CD8-positive, alpha-beta memory T cell (primary cell): ENCODE data around the gene RFWD3. TPM values are rescaled to one million over a fixed set of nuclear protein-coding genes. Genes with fewer than 3 reads are reported as not detected.
A peak's percentile ranks its signal among the peaks of the same experiment; 100 is the strongest.
"Not testable (repeated sequence)": the region's sequence is repeated elsewhere in the genome, so short reads cannot be mapped to it uniquely, and the experiment has no call there.

Experiments
- CTCF ChIA-PET: fragments of 350-600 bp; sonication (Branson Sonifier 250); formaldehyde crosslinking; loops from one replicate; lab custom pipeline; 2021; ENCODE audit warnings: antibody characterized with exemption; lab: Charles Lee
- POLR2A ChIA-PET: fragments of 350-600 bp; sonication (Branson Sonifier 250); formaldehyde crosslinking; loops from one replicate; lab custom pipeline; 2021; ENCODE audit warnings: antibody characterized with exemption; lab: Charles Lee
- DNase-seq, 5 donors: peaks; one replicate each; pipeline versions ENCODE4 v3.0.0 to v3.0.0-alpha.2; 2020 to 2022; ENCODE audit warnings: mixed read lengths in 1 of 5
- H3K27ac ChIP-seq: one replicate; pipeline ENCODE4 v1.7.0; 2013; ENCODE audit warnings: low read depth, mild to moderate bottlenecking, low read length, moderate library complexity
- H3K27me3 ChIP-seq: 2 replicates; pipeline ENCODE4 v1.7.0; 2013; ENCODE audit warnings: low read length, mild to moderate bottlenecking; ENCODE audit not compliant: insufficient read depth, poor library complexity, severe bottlenecking
- H3K36me3 ChIP-seq: 2 replicates; pipeline ENCODE4 v1.7.0; 2013; ENCODE audit warnings: mild to moderate bottlenecking, low read length, moderate library complexity; ENCODE audit not compliant: insufficient read depth
- H3K4me1 ChIP-seq: 2 replicates; pipeline ENCODE4 v1.7.0; 2013; ENCODE audit warnings: mild to moderate bottlenecking, low read length, moderate library complexity; ENCODE audit not compliant: insufficient read depth
- H3K4me3 ChIP-seq: 2 replicates; pipeline ENCODE4 v1.7.0; 2013; ENCODE audit warnings: mild to moderate bottlenecking, low read length
- H3K9me3 ChIP-seq: 2 replicates; pipeline ENCODE4 v1.7.0; 2013; ENCODE audit warnings: mild to moderate bottlenecking, low read length
- H3K27ac Mint-ChIP-seq, 8 donors: one replicate each; pipeline ENCODE4 v1.8.0; 2020 to 2021; ENCODE audit warnings: mixed read lengths in 8 of 8, mild to moderate bottlenecking in 6 of 8, inconsistent platforms in 3 of 8, moderate library complexity in 3 of 8
- H3K27me3 Mint-ChIP-seq, 2 donors: one replicate each; pipeline ENCODE4 v1.8.0; 2020 to 2021; ENCODE audit warnings: mixed read lengths in 2 of 2, mild to moderate bottlenecking in 1 of 2, moderate library complexity in 1 of 2
- H3K36me3 Mint-ChIP-seq, 3 donors: one replicate each; pipeline ENCODE4 v1.8.0; 2020 to 2021; ENCODE audit warnings: mixed read lengths in 3 of 3, inconsistent platforms in 1 of 3, mild to moderate bottlenecking in 1 of 3
- H3K4me1 Mint-ChIP-seq, 3 donors: one replicate each; pipeline ENCODE4 v1.8.0; 2020 to 2021; ENCODE audit warnings: mixed read lengths in 3 of 3, inconsistent platforms in 1 of 3, mild to moderate bottlenecking in 1 of 3
- H3K4me3 Mint-ChIP-seq, 7 donors: one replicate each; pipeline ENCODE4 v1.8.0; 2020 to 2021; ENCODE audit warnings: mixed read lengths in 7 of 7, mild to moderate bottlenecking in 6 of 7, moderate library complexity in 4 of 7, inconsistent platforms in 2 of 7
- H3K9me3 Mint-ChIP-seq, 5 donors: one replicate each; pipeline ENCODE4 v1.8.0; 2020 to 2022; ENCODE audit warnings: mixed read lengths in 5 of 5, mild to moderate bottlenecking in 3 of 5, moderate library complexity in 2 of 5, inconsistent platforms in 1 of 5
- polyA plus RNA-seq: library from polyadenylated mRNA; unstranded; fragments of 300-500 nt; fragmentation: Illumina TruSeq; gene quantifications from one replicate; pipeline ENCODE4 v1.2.3, GENCODE V29; 2021
- total RNA-seq, 2 experiments: library from RNA; stranded (reverse); gene quantifications; one replicate each; pipeline ENCODE4 v1.2.3, GENCODE V29; 2021

Gene RFWD3
- total and polyA plus RNA-seq, 3 experiments from 2014 or later: 20.1 to 113 (median 99.5) TPM

- Mint-ChIP-seq H3K9me3 (no peaks in the 10 kb centered on the region), H3K4me3 (no peak overlapping the region), H3K27ac (peak overlapping the region in 2 of 8 donors; percentile 33 to 48), H3K36me3 (peaks cover 3 to 74% (median 21%) of the 10 kb centered on the region in 3 donors), H3K4me1 (no peaks in the 10 kb centered on the region), H3K27me3 (no peaks in the 10 kb centered on the region)
- H3K4me1 ChIP-seq: no peaks in the 10 kb centered on the region
- DNase-seq: no peak
- no peaks in the 10 kb centered on the region for H3K9me3 ChIP-seq
- H3K27ac ChIP-seq: no peak overlapping the region
- H3K36me3 ChIP-seq: peaks cover 16% of the 10 kb centered on the region
- H3K27me3 ChIP-seq: no peaks in the 10 kb centered on the region
- H3K4me3 ChIP-seq: no peak overlapping the region
- CTCF ChIA-PET: interaction anchor here (0.6 kb wide), 1 partner anchor 20 kb away, joined by 3 read pairs; no protein-coding TSS in a partner anchor
- POLR2A ChIA-PET: no interaction called here
Measured at GRCh38 chr16:74682556-74682955, 15.9 kb upstream of the RFWD3 start.

- Mint-ChIP-seq H3K4me1 (no peaks in the 10 kb centered on the region), H3K27ac (no peak overlapping the region), H3K36me3 (peaks cover 3 to 76% (median 26%) of the 10 kb centered on the region in 3 donors), H3K4me3 (no peak overlapping the region), H3K9me3 (no peaks in the 10 kb centered on the region), H3K27me3 (no peaks in the 10 kb centered on the region)
- Histone ChIP-seq H3K4me1 (no peaks in the 10 kb centered on the region), H3K27me3 (no peaks in the 10 kb centered on the region), H3K9me3 (no peaks in the 10 kb centered on the region), H3K4me3 (no peak overlapping the region), H3K36me3 (peaks cover 16% of the 10 kb centered on the region), H3K27ac (no peak overlapping the region)
- DNase-seq: no peak
- CTCF ChIA-PET: interaction anchor here (1.0 to 1.2 kb wide), 2 partner anchors 11 to 29 kb away, joined by 3 read pairs; no protein-coding TSS in a partner anchor
- POLR2A ChIA-PET: no interaction called here
Measured at GRCh38 chr16:74680681-74681080, 14.0 kb upstream of the RFWD3 start.

DNA sequence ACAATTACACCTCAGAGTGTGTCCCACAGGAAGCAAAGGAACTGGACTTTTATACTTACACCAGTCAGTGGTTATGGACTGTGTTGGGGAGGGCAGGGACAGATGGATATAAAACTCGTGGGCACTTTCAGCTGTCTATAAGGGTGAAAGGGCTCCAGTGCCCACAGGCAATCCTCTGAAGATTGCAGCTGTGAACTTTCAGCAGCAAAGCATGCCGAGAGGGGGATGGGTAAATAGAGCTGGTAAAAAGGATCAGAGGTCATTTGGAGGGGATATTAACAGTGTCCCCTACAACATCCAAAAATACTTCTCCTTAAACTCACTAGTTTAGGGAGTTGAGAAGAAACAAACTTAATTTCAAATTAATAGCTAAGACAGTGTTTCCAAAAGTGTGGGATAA lies 13.3 kb upstream of the RFWD3 start:
- CTCF ChIA-PET: interaction anchor here (1.0 to 1.2 kb wide), 2 partner anchors 12 to 30 kb away, joined by 3 read pairs; no protein-coding TSS in a partner anchor
- Histone ChIP-seq H3K36me3 (peaks cover 16% of the 10 kb centered on the region), H3K27me3 (no peaks in the 10 kb centered on the region), H3K27ac (no peak overlapping the region), H3K9me3 (no peaks in the 10 kb centered on the region), H3K4me1 (no peaks in the 10 kb centered on the region), H3K4me3 (no peak overlapping the region)
- peaks cover 3 to 76% (median 26%) of the 10 kb centered on the region in 3 donors for H3K36me3 Mint-ChIP-seq
- H3K27ac Mint-ChIP-seq: peak overlapping the region in 2 of 8 donors; percentile 35 to 54
- no peaks in the 10 kb centered on the region for H3K4me1 Mint-ChIP-seq
- H3K27me3 Mint-ChIP-seq: no peaks in the 10 kb centered on the region
- no peak for DNase-seq
- H3K4me3 Mint-ChIP-seq: no peak overlapping the region
- no peaks in the 10 kb centered on the region for H3K9me3 Mint-ChIP-seq
- POLR2A ChIA-PET: no interaction called here

DNA sequence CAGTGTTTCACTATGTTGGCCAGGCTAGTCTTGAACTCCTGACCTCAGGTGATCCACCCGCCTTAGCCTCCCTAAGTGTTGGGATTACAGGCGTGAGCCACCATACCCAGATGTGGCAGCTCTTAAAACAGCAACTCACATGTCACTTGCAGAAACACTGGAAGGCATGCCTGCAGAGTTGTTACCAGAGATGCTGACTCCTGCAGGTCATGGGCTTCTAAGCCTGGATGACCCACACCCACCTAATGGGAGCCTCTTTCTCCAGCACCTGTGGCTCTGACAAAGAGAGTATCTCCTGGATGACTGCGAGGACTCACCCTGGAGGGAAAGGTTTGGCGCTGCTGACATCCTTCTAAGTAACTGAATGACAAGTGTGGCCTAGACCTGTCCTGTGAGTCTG lies 11.2 kb upstream of the RFWD3 start:
- H3K9me3 Mint-ChIP-seq: no peaks in the 10 kb centered on the region
- H3K4me1 Mint-ChIP-seq: no peaks in the 10 kb centered on the region
- Histone ChIP-seq H3K4me3 (no peak overlapping the region), H3K27ac (no peak overlapping the region), H3K36me3 (peaks cover 16% of the 10 kb centered on the region), H3K4me1 (no peaks in the 10 kb centered on the region), H3K27me3 (no peaks in the 10 kb centered on the region), H3K9me3 (no peaks in the 10 kb centered on the region)
- peaks cover 7 to 77% (median 27%) of the 10 kb centered on the region in 3 donors for H3K36me3 Mint-ChIP-seq
- CTCF ChIA-PET: no interaction called here
- peak overlapping the region in 1 of 8 donors; percentile 72 for H3K27ac Mint-ChIP-seq
- H3K27me3 Mint-ChIP-seq: no peaks in the 10 kb centered on the region
- H3K4me3 Mint-ChIP-seq: no peak overlapping the region
- POLR2A ChIA-PET: no interaction called here
- no peak for DNase-seq

- ChIA-PET CTCF (no interaction called here), POLR2A (no interaction called here)
- H3K36me3 Mint-ChIP-seq: peaks cover 8 to 58% (median 32%) of the 10 kb centered on the region in 3 donors
- Histone ChIP-seq H3K9me3 (no peaks in the 10 kb centered on the region), H3K27ac (no peak overlapping the region), H3K4me3 (no peak overlapping the region), H3K27me3 (no peaks in the 10 kb centered on the region), H3K4me1 (no peaks in the 10 kb centered on the region), H3K36me3 (peaks cover 6% of the 10 kb centered on the region)
- H3K4me1 Mint-ChIP-seq: no peaks in the 10 kb centered on the region
- no peak for DNase-seq
- peak overlapping the region in 1 of 8 donors; percentile 59 for H3K27ac Mint-ChIP-seq
- no peak overlapping the region for H3K4me3 Mint-ChIP-seq
- no peaks in the 10 kb centered on the region for H3K9me3 Mint-ChIP-seq
- no peaks in the 10 kb centered on the region for H3K27me3 Mint-ChIP-seq
Measured at GRCh38 chr16:74673876-74674275, 7.2 kb upstream of the RFWD3 start.

DNA sequence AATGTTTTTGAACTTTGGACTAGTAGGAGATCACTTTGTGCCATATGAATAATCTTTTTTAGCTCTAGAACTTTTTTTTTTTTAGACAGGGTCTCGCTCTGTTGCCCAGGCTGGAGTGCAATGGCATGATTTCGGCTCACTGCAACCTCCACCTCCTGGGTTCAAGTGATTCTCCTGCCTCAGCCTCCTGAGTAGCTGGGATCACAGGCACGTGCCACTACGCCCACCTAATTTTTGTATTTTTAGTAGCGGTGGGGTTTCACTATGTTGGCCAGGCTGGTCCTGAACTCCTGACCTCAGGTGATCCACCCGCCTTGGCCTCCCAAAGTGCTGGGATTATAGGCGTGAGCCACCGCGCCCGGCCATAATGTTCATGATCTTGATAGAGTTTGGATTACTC lies 2.2 kb upstream of the RFWD3 start:
- H3K36me3 ChIP-seq, H3K27me3 ChIP-seq, CTCF ChIA-PET, POLR2A ChIA-PET, H3K9me3 ChIP-seq, H3K27ac Mint-ChIP-seq, H3K4me3 ChIP-seq, H3K9me3 Mint-ChIP-seq, H3K27ac ChIP-seq, DNase-seq, H3K27me3 Mint-ChIP-seq: not testable (repeated sequence)
- peaks cover 21% of the 10 kb centered on the region for H3K4me1 ChIP-seq
- H3K4me3 Mint-ChIP-seq: peak overlapping the region in 1 of 7 donors; percentile 94
- peaks cover 19 to 34% (median 22%) of the 10 kb centered on the region in 3 donors for H3K4me1 Mint-ChIP-seq
- H3K36me3 Mint-ChIP-seq: peaks cover 5 to 36% (median 15%) of the 10 kb centered on the region in 3 donors

GRCh38 chr16:74667255-74667700 lies 601 bp upstream of the RFWD3 start:
- peaks cover 11% of the 10 kb centered on the region for H3K36me3 ChIP-seq
- peak overlapping the region; percentile 84 to 99 (median 93) for H3K4me3 Mint-ChIP-seq
- H3K4me1 Mint-ChIP-seq: peaks cover 31 to 49% (median 38%) of the 10 kb centered on the region in 3 donors
- no peaks in the 10 kb centered on the region for H3K9me3 ChIP-seq
- H3K27me3 Mint-ChIP-seq: peaks cover 0 to 2% of the 10 kb centered on the region in 2 donors
- no peaks in the 10 kb centered on the region for H3K9me3 Mint-ChIP-seq
- H3K27ac Mint-ChIP-seq: peak overlapping the region in 6 of 8 donors; percentile 4 to 97 (median 80)
- DNase-seq: peak in 4 of 5 donors; percentile 5 to 48 (median 27)
- H3K4me1 ChIP-seq: peaks cover 31% of the 10 kb centered on the region
- peaks cover 9 to 41% (median 15%) of the 10 kb centered on the region in 3 donors for H3K36me3 Mint-ChIP-seq
- no peaks in the 10 kb centered on the region for H3K27me3 ChIP-seq
- peak overlapping the region; percentile 75 for H3K4me3 ChIP-seq
- H3K27ac ChIP-seq: peak overlapping the region; percentile 38
- POLR2A ChIA-PET: interaction anchor here (0.6 to 2.5 kb wide), 7 partner anchors 26 to 980 kb away, joined by 3 to 21 read pairs (median 4); partner anchors contain the start of genes GLG1, KARS1, MLKL and TERF2IP
- CTCF ChIA-PET: interaction anchor here (1.0 to 1.7 kb wide), 8 partner anchors 12 to 202 kb away, joined by 3 to 8 read pairs (median 4); partner anchors contain the start of genes GLG1 and MLKL

GRCh38 chr16:74666010-74666421 lies 661 bp downstream of the RFWD3 start:
- peak overlapping the region; percentile 69 to 99 (median 93) for H3K4me3 Mint-ChIP-seq
- Histone ChIP-seq H3K4me3 (peak overlapping the region; percentile 85), H3K9me3 (no peaks in the 10 kb centered on the region), H3K27ac (peak overlapping the region; percentile 86), H3K27me3 (no peaks in the 10 kb centered on the region), H3K4me1 (peaks cover 36% of the 10 kb centered on the region), H3K36me3 (peaks cover 13% of the 10 kb centered on the region)
- peaks cover 0 to 2% of the 10 kb centered on the region in 2 donors for H3K27me3 Mint-ChIP-seq
- peaks cover 4 to 42% (median 9%) of the 10 kb centered on the region in 3 donors for H3K36me3 Mint-ChIP-seq
- H3K27ac Mint-ChIP-seq: peak overlapping the region in 6 of 8 donors; percentile 18 to 94 (median 48)
- ChIA-PET CTCF (interaction anchor here (1.0 to 1.3 kb wide), 2 partner anchors 46 to 201 kb away, joined by 3 read pairs; no protein-coding TSS in a partner anchor), POLR2A (interaction anchor here (0.5 to 2.5 kb wide), 5 partner anchors 9 to 60 kb away, joined by 3 to 21 read pairs (median 6); partner anchors contain the start of genes GLG1 and MLKL)
- peaks cover 38 to 61% (median 49%) of the 10 kb centered on the region in 3 donors for H3K4me1 Mint-ChIP-seq
- no peaks in the 10 kb centered on the region for H3K9me3 Mint-ChIP-seq
- DNase-seq: no peak
